HG03442 (cell line): Measurements from ENCODE around the gene HP1BP3.

Experiments used
- ATAC-seq: cut with Tn5 transposase; IDR thresholded peaks from one replicate; pipeline ENCODE4 v1.9.1; 2021; ENCODE audit warnings: mild to moderate bottlenecking, moderate library complexity; ENCODE audit not compliant: unreplicated experiment

The HP1BP3 gene

DNA sequence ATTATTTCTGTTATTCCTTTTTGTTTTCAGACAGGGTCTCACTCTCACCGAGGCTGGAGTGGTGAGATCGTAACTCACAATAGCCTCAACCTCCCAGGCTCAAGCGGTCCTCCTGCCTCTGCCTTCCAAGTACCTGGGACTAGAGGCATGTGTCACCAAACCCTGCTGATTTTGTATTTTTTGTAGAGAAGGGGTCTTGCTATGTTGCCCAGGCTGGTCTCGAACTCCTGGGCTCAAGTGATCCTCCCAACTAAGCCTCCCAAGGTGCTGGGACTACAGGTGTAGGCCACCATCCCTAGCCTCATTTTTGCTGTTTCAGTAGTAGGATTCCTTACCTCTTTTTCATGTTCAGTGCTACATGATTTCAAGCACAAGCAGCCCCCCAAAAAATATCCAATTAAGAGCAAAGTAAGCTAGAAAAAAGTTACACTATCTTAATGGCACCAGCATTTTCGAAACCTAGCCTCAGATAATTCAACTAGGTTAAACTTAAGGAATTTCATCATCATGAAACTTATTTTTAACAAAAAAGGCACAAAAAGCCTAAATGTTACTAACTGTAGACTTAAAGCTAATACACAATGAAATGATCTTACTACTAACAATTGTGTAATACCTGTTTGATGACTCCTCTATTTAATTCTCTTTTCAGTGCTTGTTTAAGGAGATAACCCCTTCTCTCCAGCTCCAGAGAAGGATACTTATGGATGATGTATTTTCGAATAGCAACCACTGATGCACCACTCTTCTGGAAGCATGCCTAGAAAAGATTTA, 16.6 kb downstream of the HP1BP3 start:
- ATAC-seq, result no peak

- no peak for ATAC-seq
Observed at GRCh38 chr1:20767271-20767670, 19.8 kb downstream of the HP1BP3 start.

GRCh38 chr1:20763417-20763816, 23.7 kb downstream of the HP1BP3 start:
- no peak for ATAC-seq

DNA sequence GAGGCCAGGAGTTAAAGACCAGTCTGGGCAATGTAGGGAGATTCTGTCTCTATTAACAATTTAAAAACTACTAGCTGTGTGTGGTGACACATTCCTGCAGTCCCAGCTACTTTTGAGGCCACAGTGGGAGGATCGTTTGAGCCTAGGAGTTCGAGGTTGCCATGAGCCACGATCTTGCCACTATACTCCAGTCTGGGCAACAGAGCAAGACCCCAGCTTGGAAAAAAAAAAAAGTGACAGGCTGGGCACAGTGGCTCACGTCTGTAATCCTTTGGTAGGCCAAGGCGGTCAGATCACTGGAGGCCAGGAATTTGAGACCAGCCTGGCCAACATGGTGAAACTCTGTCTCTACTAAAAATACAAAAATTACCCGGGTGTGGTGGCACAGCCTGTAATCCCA, 26.8 kb downstream of the HP1BP3 start:
- ATAC-seq, result no peak

GRCh38 chr1:20753589-20753988, 33.5 kb downstream of the HP1BP3 start:
- ATAC-seq, result no peak

GRCh38 chr1:20751462-20751990, 35.6 kb downstream of the HP1BP3 start:
- ATAC-seq, result no peak

- ATAC-seq, result no peak
Observed at GRCh38 chr1:20742671-20743070, 44.4 kb downstream of the HP1BP3 start.

GRCh38 chr1:20740781-20741180, 46.3 kb downstream of the HP1BP3 start:
- no peak for ATAC-seq

GRCh38 chr1:20739225-20739624, 47.9 kb downstream of the HP1BP3 start:
- no peak for ATAC-seq

DNA sequence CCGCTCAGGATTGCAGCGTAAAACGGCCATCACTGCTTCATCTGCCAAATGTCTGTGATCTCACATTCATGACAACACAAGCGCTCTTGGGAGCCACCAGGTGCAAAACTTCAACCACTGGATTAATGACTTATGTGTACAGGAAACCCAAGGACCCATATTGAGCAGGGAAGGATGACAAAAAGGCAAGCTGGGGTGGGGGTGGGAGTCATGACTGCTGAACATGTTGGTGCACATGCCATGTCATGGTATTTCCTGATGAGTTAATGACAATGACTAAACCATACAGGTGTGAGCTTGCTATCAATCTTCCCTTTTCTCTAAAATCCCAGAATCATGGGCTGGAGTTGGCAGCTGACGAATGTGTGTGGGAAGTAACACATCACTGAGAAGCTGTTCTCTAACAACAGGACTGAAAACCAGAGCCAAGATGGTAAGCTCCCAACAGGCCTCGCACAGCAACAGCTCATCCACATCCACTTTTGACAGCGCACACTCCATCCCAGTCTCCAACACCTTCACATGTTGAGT, 51.5 kb downstream of the HP1BP3 start:
- ATAC-seq, result no peak

- peak; percentile 8 for ATAC-seq
Observed at GRCh38 chr1:20733360-20733975, 53.6 kb downstream of the HP1BP3 start.

DNA sequence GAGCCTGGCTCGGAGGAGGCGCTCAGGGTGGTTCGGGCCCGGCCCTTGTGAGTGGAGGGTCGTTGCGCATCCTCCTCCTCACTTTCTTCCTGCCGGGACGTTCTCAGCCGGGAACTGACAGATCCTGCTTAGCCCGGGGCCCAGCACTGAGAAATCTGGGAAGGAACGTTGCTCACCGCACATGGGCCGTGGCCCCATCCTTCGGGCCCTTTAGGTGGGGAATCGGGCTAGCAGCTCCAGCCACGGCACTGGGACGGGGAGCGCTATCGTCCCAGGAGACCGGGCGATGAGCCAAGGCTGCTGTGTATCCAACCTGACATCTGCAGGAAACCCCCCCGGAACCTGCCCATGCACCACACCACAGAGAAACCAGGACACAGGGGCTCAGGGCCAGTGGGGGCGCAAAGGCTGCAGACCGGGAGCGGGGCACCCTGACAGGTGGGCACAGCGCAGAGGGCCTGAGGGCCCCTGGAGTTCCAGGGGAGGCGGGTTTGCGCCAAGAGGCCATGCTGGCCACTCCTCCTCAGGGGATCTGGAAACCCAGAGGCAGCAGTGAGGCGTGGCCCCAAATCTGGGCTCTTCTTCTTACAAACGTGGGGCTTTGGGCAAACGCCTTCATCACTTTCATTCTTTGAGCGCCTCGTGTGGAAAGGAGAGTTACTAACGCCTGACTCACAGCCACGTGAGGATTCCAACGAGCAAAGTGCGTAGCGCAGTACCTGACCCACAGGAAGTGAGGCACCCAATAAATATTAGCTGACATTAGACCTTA, 54.3 kb downstream of the HP1BP3 start, which contains the start of gene SH2D5:
Gene SH2D5, minus strand, starts transcription at position 116 of the 772 bp plus-strand sequence. CDS start 4,659 bp downstream, outside the sequence.
- peak; percentile 48 for ATAC-seq

- ATAC-seq, result peak; percentile 56
Observed at GRCh38 chr1:20732071-20732587, 55.0 kb downstream of the HP1BP3 start.

DNA sequence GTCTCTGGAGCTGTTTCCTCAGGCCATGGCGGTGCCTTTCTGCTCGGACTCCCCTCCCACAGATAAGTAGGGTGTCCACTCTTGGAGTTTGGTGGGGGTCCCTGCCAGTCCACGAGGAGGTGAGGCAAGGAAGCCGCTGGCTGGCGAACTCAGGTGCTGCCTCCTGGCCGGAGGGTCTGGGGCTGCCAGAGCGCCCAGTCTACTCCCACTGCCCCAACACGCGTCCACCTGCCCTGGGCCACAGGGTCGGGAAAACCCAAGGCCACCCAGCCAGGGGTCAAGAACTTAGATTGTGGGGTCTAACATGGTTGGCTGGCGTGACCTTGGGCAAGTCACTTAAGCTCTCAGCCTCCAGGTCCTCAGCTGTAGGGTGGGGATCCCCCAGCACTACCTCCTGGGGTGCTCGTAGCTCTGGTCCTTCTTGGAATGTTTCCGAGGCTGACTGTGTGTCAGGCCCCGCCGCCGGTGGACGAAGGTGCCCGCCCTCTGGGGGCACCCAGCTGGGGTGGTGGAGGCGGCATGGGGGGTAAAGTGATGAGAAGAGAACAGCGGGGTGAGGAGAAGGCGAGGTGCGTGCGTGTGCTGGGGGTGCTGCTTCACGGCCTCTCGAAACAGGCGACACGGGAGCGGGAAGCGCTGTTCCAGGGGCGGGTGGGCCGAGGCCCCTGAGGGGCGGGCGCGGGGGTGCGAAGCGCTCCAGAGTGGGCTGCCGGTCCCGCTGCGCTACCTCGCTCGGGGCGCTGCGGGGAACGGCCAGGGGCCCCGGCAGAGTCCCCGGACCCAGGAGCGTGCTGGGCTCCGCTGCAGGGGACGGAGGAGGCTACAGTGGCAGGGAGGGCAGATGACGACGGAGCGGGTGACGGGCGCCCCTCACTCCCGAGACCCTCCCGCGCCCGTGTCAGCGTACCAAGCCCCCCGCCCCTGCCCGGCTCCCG, 55.8 kb downstream of the HP1BP3 start:
- ATAC-seq, result peak; percentile 21

DNA sequence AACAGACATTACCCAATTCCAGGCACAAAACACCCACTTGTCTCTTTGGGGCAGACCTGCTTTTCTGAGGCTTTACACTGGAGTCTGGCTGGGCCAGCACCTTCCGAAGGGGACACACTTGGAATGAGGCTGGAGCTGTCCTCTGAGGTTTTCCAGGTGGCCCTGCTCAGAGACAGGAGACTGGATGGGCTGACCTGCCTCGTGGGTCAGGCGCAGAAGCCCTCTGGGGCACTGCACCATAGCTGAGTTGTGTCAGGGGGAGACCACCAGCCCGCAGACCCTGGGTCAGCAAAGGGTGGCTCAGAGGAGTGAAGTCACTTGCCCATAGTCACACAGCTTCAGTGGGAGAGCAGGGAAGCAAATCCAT, 56.4 kb downstream of the HP1BP3 start:
- ATAC-seq, result no peak

- no peak for ATAC-seq
Observed at GRCh38 chr1:20729990-20730689, 57.0 kb downstream of the HP1BP3 start.

DNA sequence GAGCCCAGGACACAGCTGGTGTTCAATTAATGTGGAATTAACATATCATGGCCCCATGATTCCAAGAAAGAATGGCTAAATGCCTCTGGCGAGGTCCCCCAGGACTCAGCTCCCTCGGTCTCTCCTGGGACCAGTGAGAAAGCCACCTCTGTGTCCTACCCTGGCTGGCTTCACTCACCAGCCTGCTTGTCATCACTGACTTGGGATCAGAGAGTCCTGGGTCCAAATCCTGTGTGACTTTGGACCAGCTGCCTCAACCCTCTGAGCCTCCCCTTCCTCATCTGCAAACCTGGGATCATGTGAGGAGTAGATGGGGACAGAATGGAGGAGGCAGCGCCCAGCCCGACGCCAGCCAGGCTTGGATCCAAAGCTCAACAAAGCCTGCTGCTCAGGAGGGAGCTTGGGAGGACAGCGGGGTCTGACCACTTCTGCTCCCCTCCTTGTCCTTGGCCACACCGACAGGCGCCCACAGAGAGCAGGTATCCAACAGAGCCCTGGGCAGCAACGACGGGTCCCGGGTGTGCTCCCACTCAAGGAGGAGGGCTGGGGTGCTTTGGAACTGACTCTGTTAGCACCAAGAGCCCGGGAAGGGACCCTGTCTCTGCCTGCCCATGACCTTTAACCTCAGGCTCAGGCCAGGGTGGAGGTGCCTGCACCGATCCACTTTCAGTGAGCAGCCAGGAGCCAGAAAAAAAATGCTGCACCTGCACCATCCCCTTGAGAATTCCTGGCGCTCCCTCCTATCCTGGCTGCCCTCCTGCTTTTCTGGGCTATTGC, 57.8 kb downstream of the HP1BP3 start:
- no peak for ATAC-seq

DNA sequence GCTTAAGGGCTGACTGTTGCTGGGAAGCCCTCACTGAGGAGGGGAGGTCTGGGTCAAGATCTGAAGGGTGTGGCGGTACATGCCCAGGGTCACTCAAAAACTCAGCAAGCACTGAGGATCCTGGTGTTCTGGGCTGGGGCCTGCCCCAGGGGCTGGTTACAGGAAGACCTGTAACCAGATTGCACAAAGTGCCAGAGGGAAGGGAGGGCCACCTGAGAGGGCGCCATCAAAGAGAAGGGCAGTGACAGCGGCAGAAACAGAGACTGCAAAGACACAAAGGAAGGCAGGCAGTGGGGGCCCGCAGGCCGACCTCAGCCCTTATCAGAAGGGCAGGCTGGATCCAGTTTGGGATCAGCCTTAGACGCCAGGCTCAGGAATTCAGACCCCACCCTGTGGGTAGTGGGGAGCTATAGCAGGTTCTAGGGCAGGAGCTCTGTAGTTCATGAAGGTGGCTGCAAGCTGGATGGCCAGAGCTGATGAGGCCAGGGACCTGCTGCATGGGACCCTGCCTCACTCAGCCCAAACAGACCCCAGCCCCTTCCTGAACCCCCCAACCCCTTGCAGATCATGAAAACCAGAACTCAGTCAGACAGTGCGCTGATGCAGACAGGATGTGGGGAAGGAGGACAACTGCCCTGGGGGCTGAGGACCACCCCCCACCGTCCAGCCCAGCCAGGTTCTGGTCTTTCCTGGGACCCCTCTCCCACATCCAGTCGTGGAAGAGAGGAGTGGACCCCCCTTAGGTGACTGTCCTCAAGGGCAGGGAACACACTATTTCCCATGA, 58.5 kb downstream of the HP1BP3 start:
- ATAC-seq, result no peak
